Psoas muscle (tissue), 8 donors: Measurements from ENCODE around the gene TECPR2. TPM values are rescaled to one million over a fixed set of nuclear protein-coding genes. Genes with fewer than 3 reads are reported as not detected.

Source experiments
- ATAC-seq, 4 donors: fragments of 200-7000 bp; cut with Tn5 transposase; one replicate each; pipeline ENCODE4 v1.9.1; 2020; ENCODE audit warnings: moderate library complexity in 3 of 4, mild to moderate bottlenecking in 2 of 4
- DNase-seq, 2 donors: peaks; one replicate each; pipeline ENCODE4 v3.0.0-alpha.2; 2020
- H3K27ac ChIP-seq: fragments of 200-600 bp; one replicate; pipeline ENCODE4 v1.8.0; 2022
- H3K27me3 ChIP-seq, 3 donors: fragments of 200-600 bp in 1 of 3; one replicate each; pipeline versions ENCODE4 v1.6.1 to v1.8.0; 2013 to 2022; ENCODE audit warnings: low read length in 2 of 3, mild to moderate bottlenecking in 2 of 3, moderate library complexity in 1 of 3; ENCODE audit not compliant: insufficient read depth in 3 of 3
- H3K36me3 ChIP-seq, 2 donors: fragments of 200-600 bp in 1 of 2; one replicate each; pipeline versions ENCODE4 v1.6.1 to v1.8.0; 2013 to 2022; ENCODE audit warnings: low read depth in 1 of 2, mild to moderate bottlenecking in 1 of 2, moderate library complexity in 1 of 2; ENCODE audit not compliant: insufficient read depth in 1 of 2
- H3K4me1 ChIP-seq: fragments of 200-600 bp; one replicate; pipeline ENCODE4 v1.8.0; 2022
- H3K4me3 ChIP-seq: fragments of 200-600 bp; one replicate; pipeline ENCODE4 v1.8.0; 2022; ENCODE audit warnings: mild to moderate bottlenecking
- H3K9me3 ChIP-seq: fragments of 200-600 bp; one replicate; pipeline ENCODE4 v1.8.0; 2022
- WGBS, 3 donors: extraction: QIAGEN DNeasy Blood & Tissue Kit; methylation state at CpG; one replicate each; pipeline versions ENCODE4 v1.1.6 to v1.1.7; 2013; 5-methylcytosine and 5-hydroxymethylcytosine counted together
- intact Hi-C, 2 donors: fragments of 100-400 bp; cut with DNase I; formaldehyde crosslinking; loops; one replicate each; pipeline versions ENCODE4 v1.11.0 to v1.14.2; 2022
- polyA plus RNA-seq, 3 donors: library from polyadenylated mRNA; stranded (reverse); fragments of 200-250 nt; gene quantifications; one replicate each; pipeline ENCODE4 v1.2.3, GENCODE V29; 2013
- total RNA-seq, 4 donors: library from RNA; stranded (reverse); fragmentation: NEBNext Ultra II Directional in 2 of 4; extraction: Animal tissue kit (Norgen Biotek cat#: 25700) in 2 of 4; gene quantifications; one replicate each; pipeline versions ENCODE4 v1.2.1 to v1.2.4, GENCODE V29; 2021 to 2023
- TF ChIP-seq, protein P1 (sequence below): fragments of 200-600 bp; IDR thresholded peaks from one replicate; pipeline ENCODE4 v1.8.0; 2022; ENCODE audit warnings: antibody characterized with exemption
- donor health status: healthy with polysubstance abuse.
- donor health status: DM: no; HTN: no; CAD: no; lungs with moderate emphysema.
- donor health status: Bipolar disorder and iron deficiency.
- donor health status: healthy.
- donor health status: DM: yes; HTN: yes; CAD: no.
- donor health status: DM: no; HTN: no; CAD: no.
- donor health status: DM: no; HTN: no; CAD: no.
- donor health status: DM: yes; HTN: yes; CAD: no.

TECPR2 gene
- total and polyA plus RNA-seq, 7 donors = 5.7 to 22.5 (median 16.4) TPM

DNA sequence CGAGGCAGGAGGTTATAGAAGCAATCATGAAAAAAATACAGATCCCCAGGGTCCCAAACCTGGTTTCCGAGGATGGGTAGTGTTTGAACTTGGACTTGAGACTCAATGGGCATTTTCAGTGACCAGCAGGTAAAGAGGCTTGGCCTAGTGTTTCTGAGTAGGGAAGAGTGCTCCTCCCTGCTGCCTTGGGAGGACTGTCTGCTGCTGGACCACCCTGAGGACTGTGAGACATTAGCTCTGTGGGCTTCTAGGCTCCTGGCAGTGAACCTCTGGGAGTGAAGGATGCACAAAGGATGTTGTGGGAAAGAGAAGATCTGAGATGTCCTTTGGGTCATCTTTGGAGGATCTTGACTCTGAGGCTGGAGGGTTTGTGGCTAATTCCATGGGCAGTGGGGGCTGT is 116.4 kb downstream of the TECPR2 start:
- no peaks in the 10 kb centered on the region for H3K9me3 ChIP-seq
- DNase-seq (no peak), ATAC-seq (no peak)
- TF ChIP-seq, protein P1, sequence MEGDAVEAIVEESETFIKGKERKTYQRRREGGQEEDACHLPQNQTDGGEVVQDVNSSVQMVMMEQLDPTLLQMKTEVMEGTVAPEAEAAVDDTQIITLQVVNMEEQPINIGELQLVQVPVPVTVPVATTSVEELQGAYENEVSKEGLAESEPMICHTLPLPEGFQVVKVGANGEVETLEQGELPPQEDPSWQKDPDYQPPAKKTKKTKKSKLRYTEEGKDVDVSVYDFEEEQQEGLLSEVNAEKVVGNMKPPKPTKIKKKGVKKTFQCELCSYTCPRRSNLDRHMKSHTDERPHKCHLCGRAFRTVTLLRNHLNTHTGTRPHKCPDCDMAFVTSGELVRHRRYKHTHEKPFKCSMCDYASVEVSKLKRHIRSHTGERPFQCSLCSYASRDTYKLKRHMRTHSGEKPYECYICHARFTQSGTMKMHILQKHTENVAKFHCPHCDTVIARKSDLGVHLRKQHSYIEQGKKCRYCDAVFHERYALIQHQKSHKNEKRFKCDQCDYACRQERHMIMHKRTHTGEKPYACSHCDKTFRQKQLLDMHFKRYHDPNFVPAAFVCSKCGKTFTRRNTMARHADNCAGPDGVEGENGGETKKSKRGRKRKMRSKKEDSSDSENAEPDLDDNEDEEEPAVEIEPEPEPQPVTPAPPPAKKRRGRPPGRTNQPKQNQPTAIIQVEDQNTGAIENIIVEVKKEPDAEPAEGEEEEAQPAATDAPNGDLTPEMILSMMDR = no peak
- no peaks in the 10 kb centered on the region for H3K27me3 ChIP-seq
- H3K4me1 ChIP-seq = peaks cover 20% of the 10 kb centered on the region
- intact Hi-C loops = no loop called here
- no peaks in the 10 kb centered on the region for H3K36me3 ChIP-seq
- H3K4me3 ChIP-seq = no peak overlapping the region
- WGBS, 3 donors = 95 to 98% (median 96%) methylated on average over 2 of the region's 2 CpGs
- peak overlapping the region; percentile 14 for H3K27ac ChIP-seq

DNA sequence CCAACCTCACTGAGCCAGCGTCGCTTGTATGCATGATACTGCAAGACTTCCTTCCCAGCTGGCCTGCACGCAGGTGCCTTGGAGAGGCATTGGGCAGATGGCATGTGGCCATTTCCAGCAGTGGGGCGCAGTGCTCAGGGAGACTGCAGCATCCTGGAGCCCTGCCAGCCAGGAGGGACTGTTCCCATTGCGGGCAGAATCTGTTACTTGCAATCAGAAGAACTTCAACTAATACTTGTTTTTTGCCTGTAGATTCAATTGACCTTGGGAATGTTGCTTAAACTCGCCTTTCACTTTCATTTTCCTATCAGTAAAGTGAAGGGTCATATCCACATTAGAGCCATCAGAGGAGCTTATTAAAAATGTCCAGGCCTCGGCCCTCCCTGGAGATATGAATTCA is 117.0 kb downstream of the TECPR2 start:
- no peaks in the 10 kb centered on the region for H3K27me3 ChIP-seq
- H3K4me1 ChIP-seq = peaks cover 17% of the 10 kb centered on the region
- intact Hi-C loops = no loop called here
- H3K27ac ChIP-seq = peak overlapping the region; percentile 14
- H3K36me3 ChIP-seq = no peaks in the 10 kb centered on the region
- peak in 3 of 4 donors; percentile 29 to 48 (median 38) for ATAC-seq
- no peaks in the 10 kb centered on the region for H3K9me3 ChIP-seq
- WGBS, 3 donors = 24 to 40% (median 25%) methylated on average over 7 of the region's 7 CpGs
- peak; percentile 53 to 80 for DNase-seq
- H3K4me3 ChIP-seq = peak overlapping the region; percentile 33
- TF ChIP-seq, protein P1 = no peak

DNA sequence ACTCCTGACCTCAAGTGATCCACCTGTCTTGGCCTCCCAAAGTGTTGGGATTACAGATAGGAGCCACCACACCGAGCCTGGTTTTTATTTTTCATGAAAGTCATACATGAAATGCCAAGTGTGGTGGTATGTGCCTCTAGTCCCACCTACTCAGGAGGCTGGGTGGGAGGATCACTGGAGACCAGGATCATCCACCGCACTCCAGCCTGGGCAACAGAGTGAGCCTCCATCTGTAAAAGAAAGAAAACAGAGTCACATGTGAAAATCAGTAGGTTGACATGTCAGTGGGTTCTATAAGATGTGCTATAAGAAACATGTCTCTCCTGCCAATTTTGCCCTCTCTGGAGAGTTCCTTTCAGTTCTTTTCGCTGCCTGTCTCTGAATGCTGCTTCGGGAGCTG is 118.6 kb downstream of the TECPR2 start:
- H3K4me3 ChIP-seq = no peak overlapping the region
- WGBS, 3 donors = 81 to 86% (median 82%) methylated on average over 4 of the region's 4 CpGs
- no peak for DNase-seq
- no peak overlapping the region for H3K27ac ChIP-seq
- TF ChIP-seq, protein P1 = no peak
- no peak for ATAC-seq
- intact Hi-C loops = no loop called here
- H3K36me3 ChIP-seq = no peaks in the 10 kb centered on the region
- no peaks in the 10 kb centered on the region for H3K27me3 ChIP-seq
- peaks cover 26% of the 10 kb centered on the region for H3K4me1 ChIP-seq
- no peaks in the 10 kb centered on the region for H3K9me3 ChIP-seq

DNA sequence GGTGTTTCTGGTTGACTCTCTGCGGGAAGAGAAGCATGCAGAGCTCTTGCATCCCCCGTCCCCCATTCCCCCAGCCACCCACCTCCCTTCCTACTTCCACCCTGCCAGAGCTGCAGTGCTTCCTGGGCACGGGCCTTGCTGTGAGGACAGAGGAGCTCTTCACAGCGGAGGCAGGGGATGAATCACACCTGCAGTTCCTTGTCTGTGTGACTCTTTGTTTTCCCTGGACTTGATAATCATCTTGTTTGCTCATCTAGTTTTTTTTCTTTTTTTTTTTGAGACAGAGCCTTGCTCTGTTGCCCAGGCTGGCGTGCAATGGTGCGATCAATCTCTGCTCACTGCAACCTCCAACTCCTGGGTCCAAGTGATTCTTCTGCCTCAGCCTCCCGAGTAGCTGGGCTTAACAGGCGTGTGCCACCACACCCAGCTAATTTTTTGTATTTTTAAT is 119.1 kb downstream of the TECPR2 start:
- Histone ChIP-seq H3K27me3 (no peaks in the 10 kb centered on the region), H3K27ac (peak overlapping the region; percentile 15), H3K4me3 (no peak overlapping the region), H3K9me3 (no peaks in the 10 kb centered on the region), H3K36me3 (no peaks in the 10 kb centered on the region), H3K4me1 (peaks cover 31% of the 10 kb centered on the region)
- no peak for DNase-seq
- intact Hi-C loops = no loop called here
- peak in 1 of 4 donors; percentile 37 for ATAC-seq
- WGBS, 3 donors = 90 to 99% (median 92%) methylated on average over 8 of the region's 8 CpGs
- TF ChIP-seq, protein P1 = no peak

DNA sequence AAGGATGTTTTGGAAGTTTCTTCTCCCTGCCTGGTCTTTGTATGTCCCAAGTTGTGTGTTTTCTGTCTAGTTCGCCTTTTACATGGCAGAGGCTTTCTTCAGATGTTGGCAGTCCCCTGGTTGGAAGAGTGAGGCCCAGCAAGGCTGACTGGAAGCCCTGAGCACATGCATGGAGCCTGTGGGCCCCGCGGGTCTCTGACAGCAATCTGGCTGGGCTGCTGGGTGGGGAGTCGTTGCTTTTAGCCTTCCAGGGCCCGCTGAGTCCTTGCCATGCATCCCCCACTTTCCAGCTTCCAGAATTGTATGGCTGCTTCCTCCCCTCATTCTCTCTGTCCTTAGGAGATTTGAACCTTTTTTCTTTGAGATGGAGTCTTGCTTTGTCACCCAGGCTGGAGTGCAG is 121.6 kb downstream of the TECPR2 start:
- no peak for DNase-seq
- peak overlapping the region; percentile 68 for H3K27ac ChIP-seq

More for the DNA sequence above, 121.6 kb downstream of the TECPR2 start:
- no peak for ATAC-seq
- no peaks in the 10 kb centered on the region for H3K36me3 ChIP-seq
- TF ChIP-seq, protein P1 = no peak
- H3K4me1 ChIP-seq = peaks cover 28% of the 10 kb centered on the region
- H3K4me3 ChIP-seq = no peak overlapping the region
- no peaks in the 10 kb centered on the region for H3K9me3 ChIP-seq
- no peaks in the 10 kb centered on the region for H3K27me3 ChIP-seq
- intact Hi-C loops = no loop called here
- WGBS, 3 donors = 80 to 90% (median 82%) methylated on average over 5 of the region's 5 CpGs
